NCI-H2107 treated with DMSO at 0.1 percent for 48 hours (cell line): ENCODE data around the gene XPR1.
A peak's percentile ranks its signal among the peaks of the same experiment; 100 is the strongest.
"Not testable (repeated sequence)": the region's sequence is repeated elsewhere in the genome, so short reads cannot be mapped to it uniquely, and the experiment has no call there.

Source experiments
- DNase-seq: peaks from one replicate; lab custom pipeline; 2025; ENCODE audit not compliant: unreplicated experiment; lab: John Stamatoyannopoulos, UW

The XPR1 gene

GRCh38 chr1:180778782-180779398 is 147.1 kb downstream of the XPR1 start:
- DNase-seq: peak; percentile 39

- no peak for DNase-seq
These were observed 147.8 kb downstream of the XPR1 start for GRCh38 chr1:180779584-180779983.

- no peak for DNase-seq
These were observed 149.9 kb downstream of the XPR1 start for GRCh38 chr1:180781718-180782117.

GRCh38 chr1:180785291-180785690 is 153.5 kb downstream of the XPR1 start:
- DNase-seq: no peak

- DNase-seq: no peak
These were observed 154.1 kb downstream of the XPR1 start for GRCh38 chr1:180785887-180786286.

GRCh38 chr1:180786624-180787023 is 154.8 kb downstream of the XPR1 start:
- DNase-seq: no peak

- no peak for DNase-seq
These were observed 155.9 kb downstream of the XPR1 start for GRCh38 chr1:180787628-180788307.

GRCh38 chr1:180789460-180789859 is 157.6 kb downstream of the XPR1 start:
- DNase-seq: no peak

GRCh38 chr1:180791152-180791551 is 159.3 kb downstream of the XPR1 start:
- DNase-seq: not testable (repeated sequence)

- DNase-seq: no peak
These were observed 160.0 kb downstream of the XPR1 start for GRCh38 chr1:180791806-180792205.

GRCh38 chr1:180793451-180793850 is 161.6 kb downstream of the XPR1 start:
- DNase-seq: no peak

GRCh38 chr1:180796897-180797640 is 165.2 kb downstream of the XPR1 start:
- DNase-seq: no peak

- no peak for DNase-seq
These were observed 169.1 kb downstream of the XPR1 start for GRCh38 chr1:180800945-180801344.

GRCh38 chr1:180802813-180803212 is 171.0 kb downstream of the XPR1 start:
- DNase-seq: no peak

- DNase-seq: no peak
These were observed 173.5 kb downstream of the XPR1 start for GRCh38 chr1:180805316-180805715.

- no peak for DNase-seq
These were observed 179.5 kb downstream of the XPR1 start for GRCh38 chr1:180811298-180811697.

- DNase-seq: no peak
These were observed 180.1 kb downstream of the XPR1 start for GRCh38 chr1:180811886-180812285.

GRCh38 chr1:180814258-180814657 is 182.4 kb downstream of the XPR1 start:
- DNase-seq: no peak

- DNase-seq: peak; percentile 34
These were observed 183.4 kb downstream of the XPR1 start for GRCh38 chr1:180815188-180815587.

- DNase-seq: no peak
These were observed 184.3 kb downstream of the XPR1 start for GRCh38 chr1:180816132-180816531.

GRCh38 chr1:180821970-180822369 is 190.1 kb downstream of the XPR1 start:
- DNase-seq: no peak

GRCh38 chr1:180831507-180831906 is 199.7 kb downstream of the XPR1 start:
- not testable (repeated sequence) for DNase-seq
